ENCODE data around the gene PARVA. TPM values are rescaled to one million over a fixed set of nuclear protein-coding genes. Genes with fewer than 3 reads are reported as not detected.

PARVA gene
- total and polyA plus RNA-seq, 4 donors: 3.1 to 11.7 (median 11.2) TPM

DNA sequence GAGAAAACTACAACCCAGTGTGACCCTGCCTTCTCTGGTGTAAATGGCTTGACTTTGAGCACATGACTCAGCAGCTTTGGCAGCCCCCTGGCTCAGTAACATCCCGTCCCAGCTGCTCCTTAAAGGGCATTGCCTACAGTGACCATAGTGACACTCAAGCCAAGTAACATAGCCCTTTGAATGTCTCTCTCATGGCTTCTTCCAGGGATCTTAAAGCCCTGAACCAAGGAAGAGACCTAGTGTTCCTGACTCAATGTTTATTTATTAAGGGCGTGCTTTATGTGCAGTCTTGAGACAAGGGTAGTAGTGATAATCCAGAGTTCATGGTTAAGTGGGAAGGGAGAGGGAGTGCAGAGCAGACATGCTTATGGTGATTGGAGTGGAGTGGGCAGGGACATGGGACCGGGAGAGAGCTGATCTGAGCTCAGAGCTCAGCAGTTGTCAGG, 125.7 kb downstream of the PARVA start:
- no peak for DNase-seq (ENCODE audit: low spot score)
- H3K4me3 ChIP-seq (ENCODE audit: low read depth in 1 of 3, low read length in 3 of 3): no peak overlapping the region
- H3K9me3 ChIP-seq (ENCODE audit: control insufficient read depth in 4 of 4, low read length in 3 of 4): no peaks in the 10 kb centered on the region
- no peak overlapping the region for H3K9ac ChIP-seq (ENCODE audit: low read depth in 1 of 2, low read length in 2 of 2)
- H3K4me1 ChIP-seq (ENCODE audit: control insufficient read depth in 4 of 4, insufficient read depth in 4 of 4, low read length in 3 of 4): no peaks in the 10 kb centered on the region
- TF ChIP-seq EGR1 (IDR thresholded peaks at IDR 0.05; ENCODE audit: low read depth in 2 of 2) (no peak), NR2F2 (IDR thresholded peaks at IDR 0.05) (peak; percentile 66), SP1 (IDR thresholded peaks at IDR 0.05) (peak; percentile 9), FOXA1 (IDR thresholded peaks at IDR 0.05) (no peak), GABPA (IDR thresholded peaks at IDR 0.05 in 1 of 2, conservative IDR thresholded peaks at IDR 0.05 in 1 of 2) (no peak), RXRA (IDR thresholded peaks at IDR 0.05) (peak in 1 of 2 donors; percentile 29), YY1 (IDR thresholded peaks at IDR 0.05) (no peak), FOXA2 (IDR thresholded peaks at IDR 0.05) (no peak), RAD21 (IDR thresholded peaks at IDR 0.05) (peak in 1 of 2 donors; percentile 30)
- TF ChIP-seq, protein P1, sequence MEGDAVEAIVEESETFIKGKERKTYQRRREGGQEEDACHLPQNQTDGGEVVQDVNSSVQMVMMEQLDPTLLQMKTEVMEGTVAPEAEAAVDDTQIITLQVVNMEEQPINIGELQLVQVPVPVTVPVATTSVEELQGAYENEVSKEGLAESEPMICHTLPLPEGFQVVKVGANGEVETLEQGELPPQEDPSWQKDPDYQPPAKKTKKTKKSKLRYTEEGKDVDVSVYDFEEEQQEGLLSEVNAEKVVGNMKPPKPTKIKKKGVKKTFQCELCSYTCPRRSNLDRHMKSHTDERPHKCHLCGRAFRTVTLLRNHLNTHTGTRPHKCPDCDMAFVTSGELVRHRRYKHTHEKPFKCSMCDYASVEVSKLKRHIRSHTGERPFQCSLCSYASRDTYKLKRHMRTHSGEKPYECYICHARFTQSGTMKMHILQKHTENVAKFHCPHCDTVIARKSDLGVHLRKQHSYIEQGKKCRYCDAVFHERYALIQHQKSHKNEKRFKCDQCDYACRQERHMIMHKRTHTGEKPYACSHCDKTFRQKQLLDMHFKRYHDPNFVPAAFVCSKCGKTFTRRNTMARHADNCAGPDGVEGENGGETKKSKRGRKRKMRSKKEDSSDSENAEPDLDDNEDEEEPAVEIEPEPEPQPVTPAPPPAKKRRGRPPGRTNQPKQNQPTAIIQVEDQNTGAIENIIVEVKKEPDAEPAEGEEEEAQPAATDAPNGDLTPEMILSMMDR (IDR thresholded peaks at IDR 0.05; ENCODE audit: low read depth, low read length, missing input control): no peak
- TF ChIP-seq, protein P2, sequence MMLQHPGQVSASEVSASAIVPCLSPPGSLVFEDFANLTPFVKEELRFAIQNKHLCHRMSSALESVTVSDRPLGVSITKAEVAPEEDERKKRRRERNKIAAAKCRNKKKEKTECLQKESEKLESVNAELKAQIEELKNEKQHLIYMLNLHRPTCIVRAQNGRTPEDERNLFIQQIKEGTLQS (IDR thresholded peaks at IDR 0.05): no peak
- TF ChIP-seq, protein P3, sequence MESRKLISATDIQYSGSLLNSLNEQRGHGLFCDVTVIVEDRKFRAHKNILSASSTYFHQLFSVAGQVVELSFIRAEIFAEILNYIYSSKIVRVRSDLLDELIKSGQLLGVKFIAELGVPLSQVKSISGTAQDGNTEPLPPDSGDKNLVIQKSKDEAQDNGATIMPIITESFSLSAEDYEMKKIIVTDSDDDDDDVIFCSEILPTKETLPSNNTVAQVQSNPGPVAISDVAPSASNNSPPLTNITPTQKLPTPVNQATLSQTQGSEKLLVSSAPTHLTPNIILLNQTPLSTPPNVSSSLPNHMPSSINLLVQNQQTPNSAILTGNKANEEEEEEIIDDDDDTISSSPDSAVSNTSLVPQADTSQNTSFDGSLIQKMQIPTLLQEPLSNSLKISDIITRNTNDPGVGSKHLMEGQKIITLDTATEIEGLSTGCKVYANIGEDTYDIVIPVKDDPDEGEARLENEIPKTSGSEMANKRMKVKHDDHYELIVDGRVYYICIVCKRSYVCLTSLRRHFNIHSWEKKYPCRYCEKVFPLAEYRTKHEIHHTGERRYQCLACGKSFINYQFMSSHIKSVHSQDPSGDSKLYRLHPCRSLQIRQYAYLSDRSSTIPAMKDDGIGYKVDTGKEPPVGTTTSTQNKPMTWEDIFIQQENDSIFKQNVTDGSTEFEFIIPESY (IDR thresholded peaks at IDR 0.05): no peak
- no peaks in the 10 kb centered on the region for H3K27me3 ChIP-seq (ENCODE audit: control insufficient read depth in 4 of 4, insufficient read depth in 4 of 4, low read length in 3 of 4)
- 83% methylated on average over 3 of the region's 3 CpGs for whole genome bisulfite sequencing
- H3K36me3 ChIP-seq (ENCODE audit: control insufficient read depth in 4 of 4, insufficient read depth in 3 of 4, low read depth in 1 of 4, low read length in 3 of 4): peaks cover 0 to 5% (median 2%) of the 10 kb centered on the region in 4 donors
- no peak overlapping the region for H3K27ac ChIP-seq (ENCODE audit: low read depth in 1 of 2, low read length in 2 of 2)

DNA sequence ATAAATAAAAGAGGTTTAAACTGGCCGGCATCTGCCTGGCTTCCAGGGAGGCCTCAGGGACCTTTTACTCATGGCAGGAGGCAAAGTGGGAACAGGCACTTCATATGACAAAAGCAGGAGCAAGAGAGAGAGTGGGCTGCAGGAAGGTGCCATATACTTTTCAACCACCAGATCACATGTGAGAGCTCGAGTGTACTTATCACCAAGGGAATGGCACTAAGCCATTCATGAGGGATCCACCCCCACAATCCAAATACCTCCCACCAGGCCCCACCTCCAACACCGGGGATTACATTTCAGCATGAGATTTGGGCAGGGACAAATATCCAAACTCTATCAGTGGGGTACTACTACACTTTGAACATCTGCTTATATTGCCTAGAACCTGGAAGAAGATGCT, 126.5 kb downstream of the PARVA start:
- TF ChIP-seq GABPA (IDR thresholded peaks at IDR 0.05 in 1 of 2, conservative IDR thresholded peaks at IDR 0.05 in 1 of 2) (no peak), HNF4G (IDR thresholded peaks at IDR 0.05) (no peak), RXRA (IDR thresholded peaks at IDR 0.05) (no peak), NR2F2 (IDR thresholded peaks at IDR 0.05) (no peak), SP1 (IDR thresholded peaks at IDR 0.05) (no peak), EGR1 (IDR thresholded peaks at IDR 0.05; ENCODE audit: low read depth in 2 of 2) (no peak)
- TF ChIP-seq, protein P4, sequence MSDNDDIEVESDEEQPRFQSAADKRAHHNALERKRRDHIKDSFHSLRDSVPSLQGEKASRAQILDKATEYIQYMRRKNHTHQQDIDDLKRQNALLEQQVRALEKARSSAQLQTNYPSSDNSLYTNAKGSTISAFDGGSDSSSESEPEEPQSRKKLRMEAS (IDR thresholded peaks at IDR 0.05): no peak
- Histone ChIP-seq H3K27me3 (ENCODE audit: control insufficient read depth in 4 of 4, insufficient read depth in 4 of 4, low read length in 3 of 4) (no peaks in the 10 kb centered on the region), H3K27ac (ENCODE audit: low read depth in 1 of 2, low read length in 2 of 2) (no peak overlapping the region), H3K4me3 (ENCODE audit: low read depth in 1 of 3, low read length in 3 of 3) (no peak overlapping the region), H3K9me3 (ENCODE audit: control insufficient read depth in 4 of 4, low read length in 3 of 4) (no peaks in the 10 kb centered on the region), H3K4me1 (ENCODE audit: control insufficient read depth in 4 of 4, insufficient read depth in 4 of 4, low read length in 3 of 4) (no peaks in the 10 kb centered on the region), H3K9ac (ENCODE audit: low read depth in 1 of 2, low read length in 2 of 2) (no peak overlapping the region), H3K36me3 (ENCODE audit: control insufficient read depth in 4 of 4, insufficient read depth in 3 of 4, low read depth in 1 of 4, low read length in 3 of 4) (peaks cover 0 to 5% (median under 1%) of the 10 kb centered on the region in 4 donors)
- WGBS: 59% methylated on average over 3 of the region's 3 CpGs
- DNase-seq (ENCODE audit: low spot score): no peak

DNA sequence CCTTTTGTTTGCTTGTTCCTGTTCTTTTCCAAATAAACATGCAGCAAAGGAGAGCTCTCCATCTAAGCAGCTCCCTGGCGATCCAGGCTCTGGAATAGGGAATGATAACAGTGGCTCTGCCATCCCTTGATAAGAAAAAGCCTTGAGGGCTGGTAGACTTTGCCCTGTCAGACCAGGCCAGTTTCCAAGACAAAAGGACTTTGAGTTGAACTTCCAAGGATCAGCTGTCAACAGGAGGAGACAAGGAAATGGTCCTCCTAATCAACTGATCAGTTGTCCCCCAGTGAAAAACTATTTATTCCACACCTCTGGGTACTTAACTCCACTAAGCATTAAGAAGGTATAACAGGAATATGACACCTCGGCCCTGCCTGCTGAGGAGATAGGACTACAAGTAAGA, 127.8 kb downstream of the PARVA start:
- 63% methylated on average over 2 of the region's 2 CpGs for WGBS
- H3K27ac ChIP-seq (ENCODE audit: low read depth in 1 of 2, low read length in 2 of 2): no peak overlapping the region
- H3K4me3 ChIP-seq (ENCODE audit: low read depth in 1 of 3, low read length in 3 of 3): no peak overlapping the region
- H3K4me1 ChIP-seq (ENCODE audit: control insufficient read depth in 4 of 4, insufficient read depth in 4 of 4, low read length in 3 of 4): no peaks in the 10 kb centered on the region
- peaks cover 0 to 2% (median 0%) of the 10 kb centered on the region in 4 donors for H3K36me3 ChIP-seq (ENCODE audit: control insufficient read depth in 4 of 4, insufficient read depth in 3 of 4, low read depth in 1 of 4, low read length in 3 of 4)
- DNase-seq (ENCODE audit: low spot score): no peak
- no peaks in the 10 kb centered on the region for H3K27me3 ChIP-seq (ENCODE audit: control insufficient read depth in 4 of 4, insufficient read depth in 4 of 4, low read length in 3 of 4)
- no peak overlapping the region for H3K9ac ChIP-seq (ENCODE audit: low read depth in 1 of 2, low read length in 2 of 2)
- H3K9me3 ChIP-seq (ENCODE audit: control insufficient read depth in 4 of 4, low read length in 3 of 4): no peaks in the 10 kb centered on the region
- TF ChIP-seq RXRA (IDR thresholded peaks at IDR 0.05): no peak
- TF ChIP-seq HNF4A (conservative IDR thresholded peaks at IDR 0.05): peak; percentile 23 to 27

Measured in liver (tissue), 9 donors.